ENCODE results near the gene LRRC47.

Gene LRRC47

DNA sequence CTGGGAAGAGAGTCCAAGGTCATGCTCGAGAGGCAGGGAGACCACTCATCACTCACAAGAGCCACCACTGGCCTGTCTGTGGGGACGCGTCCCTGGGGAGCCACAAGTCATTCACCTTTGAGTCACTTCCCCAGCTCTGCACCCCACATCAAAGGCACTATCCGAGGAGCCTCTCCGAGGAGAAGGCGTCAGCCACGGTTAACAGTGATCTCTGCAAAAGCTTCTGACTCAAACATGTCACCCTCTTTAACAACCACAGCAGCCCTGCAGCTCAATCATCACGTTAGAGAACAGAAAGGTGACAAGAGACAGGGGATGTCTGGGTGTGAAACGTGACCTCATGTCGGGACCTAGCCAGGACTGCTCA lies 9.0 kb downstream of the LRRC47 start:
- DNase-seq (ENCODE audit: low spot score) (no peak), FAIRE-seq (no peak)

DNA sequence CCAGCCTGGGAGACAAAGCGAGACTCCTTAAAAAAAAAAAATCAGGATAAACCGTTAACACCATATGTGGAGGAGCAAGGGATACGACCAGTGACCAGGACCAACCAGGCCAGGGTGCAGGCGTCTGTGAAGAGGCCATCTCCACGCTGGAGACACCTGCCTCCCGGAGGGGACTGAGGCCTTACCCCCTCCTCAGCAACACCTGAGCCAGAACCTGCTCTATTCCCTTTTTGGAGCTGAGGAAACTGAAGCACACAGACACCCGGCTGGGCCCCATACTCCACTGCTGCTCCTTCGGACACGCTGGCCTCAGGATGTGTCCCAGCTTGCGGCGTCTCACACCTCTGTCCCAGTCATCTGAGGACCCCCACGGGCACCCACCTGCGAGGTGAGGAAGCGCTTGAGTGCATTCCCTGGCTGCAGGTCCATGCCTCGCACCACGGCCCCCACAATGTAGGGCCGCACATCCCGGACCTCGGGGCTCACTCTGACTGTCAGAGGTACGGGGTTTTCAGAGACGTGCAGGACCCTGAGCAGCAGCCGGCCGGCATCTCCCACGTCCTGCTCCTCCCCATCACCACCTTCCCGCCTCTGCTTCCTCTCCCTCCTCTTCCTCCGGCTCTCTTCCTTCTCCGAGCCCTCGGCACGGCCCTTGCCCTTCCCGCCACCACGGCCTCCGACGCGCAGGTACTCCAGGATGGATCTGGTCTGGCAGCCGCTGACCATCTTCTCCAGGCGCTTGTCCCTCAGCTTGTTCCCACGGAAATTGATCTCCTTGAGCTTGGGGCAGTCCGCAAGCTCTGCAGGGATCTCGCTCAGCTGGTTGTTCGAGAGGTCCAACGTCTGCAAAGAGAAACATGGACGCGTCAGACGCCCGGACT lies 9.6 kb downstream of the LRRC47 start:
- DNase-seq (ENCODE audit: low spot score) (no peak), FAIRE-seq (no peak)

DNA sequence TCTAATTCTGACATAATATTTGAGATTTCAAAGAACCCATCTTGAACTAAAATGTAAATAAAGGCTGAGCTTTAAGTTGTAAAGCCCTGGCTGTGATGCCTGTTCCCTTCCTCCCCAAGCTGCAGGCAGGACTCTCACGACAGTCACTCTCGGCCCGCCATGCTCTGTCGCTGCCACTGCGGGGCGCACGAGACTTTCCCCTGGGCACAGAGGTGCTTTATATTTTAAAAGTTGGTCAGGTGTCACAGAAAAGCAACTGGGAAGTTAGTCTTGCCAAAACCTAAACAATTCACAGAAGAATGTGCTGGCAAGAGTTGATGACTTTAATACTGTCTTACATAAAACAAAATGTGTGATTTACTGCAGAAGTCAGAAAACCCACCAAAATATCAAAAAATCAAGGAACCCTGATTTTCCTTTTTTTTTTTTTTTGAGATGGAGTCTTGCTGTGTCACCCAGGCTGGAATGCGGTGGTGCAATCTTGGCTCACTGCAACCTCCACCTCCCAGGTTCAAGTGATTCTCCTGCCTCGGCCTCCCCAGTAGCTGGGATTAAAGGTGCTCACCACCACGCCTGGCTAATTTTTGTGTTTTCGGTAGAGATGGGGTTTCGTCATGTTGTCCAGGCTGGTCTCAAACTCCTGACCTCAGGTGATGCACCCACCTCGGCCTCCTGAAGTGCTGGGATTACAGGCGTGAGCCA lies 10.7 kb downstream of the LRRC47 start:
- DNase-seq (ENCODE audit: low spot score): no peak
- no peak for FAIRE-seq

DNA sequence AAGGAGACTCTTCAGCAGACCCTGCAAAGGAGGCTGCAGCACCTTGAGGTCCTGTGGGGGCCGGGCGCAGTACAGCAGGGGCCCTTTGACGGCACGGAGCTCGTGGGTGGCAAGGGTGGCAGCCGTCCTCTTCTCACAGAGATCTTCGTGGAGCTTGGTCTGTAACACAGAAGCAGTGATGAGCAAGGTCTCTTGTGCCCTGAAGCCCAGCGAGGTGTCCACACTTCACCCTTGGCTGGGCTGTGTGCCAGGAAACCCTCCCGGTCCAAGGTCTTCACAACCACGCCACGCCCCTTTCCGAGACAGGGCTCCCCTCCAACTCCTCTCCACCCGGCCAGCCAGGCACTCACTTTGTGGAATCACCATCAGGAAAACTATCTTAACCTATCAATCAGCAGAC lies 11.3 kb downstream of the LRRC47 start:
- DNase-seq (ENCODE audit: low spot score) (no peak), FAIRE-seq (no peak)

DNA sequence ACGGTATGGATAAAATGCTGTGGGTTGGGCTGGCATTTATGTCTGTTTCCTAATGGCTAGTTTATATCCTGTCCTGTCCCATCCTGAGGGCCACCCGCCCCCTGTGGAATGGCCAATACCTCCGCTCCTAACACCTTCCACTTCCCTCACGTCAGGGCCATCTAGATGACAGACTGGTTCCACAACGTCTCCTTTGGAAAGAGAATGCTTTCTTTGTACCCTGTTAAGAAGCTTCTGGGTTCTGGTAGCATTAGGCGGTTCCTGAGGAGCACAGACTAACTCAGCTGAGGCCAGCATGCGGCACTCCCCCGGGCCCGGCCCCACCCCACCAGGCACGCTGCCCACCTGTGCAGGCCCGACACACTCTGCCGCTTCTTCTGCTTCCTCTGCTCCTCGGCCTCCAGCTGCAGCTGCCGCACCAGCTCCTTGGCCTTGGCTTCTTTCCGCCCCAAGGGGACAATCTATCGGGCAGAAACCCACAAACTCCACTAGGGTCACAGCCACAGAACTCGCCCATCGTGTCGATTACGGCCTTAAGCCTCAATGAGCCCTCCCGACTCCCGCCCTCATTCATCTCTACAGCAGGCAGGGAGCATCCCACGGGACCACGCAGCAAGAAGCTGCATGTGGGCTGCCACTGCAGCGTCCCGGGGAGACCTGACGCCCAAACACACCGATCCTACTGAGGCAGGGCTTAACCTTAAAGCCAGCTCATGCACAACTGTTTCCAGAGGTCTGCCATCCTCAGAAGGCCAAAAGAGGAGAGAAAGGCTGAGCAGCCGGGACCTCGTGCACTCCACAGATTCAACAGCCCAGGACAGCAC lies 12.4 kb downstream of the LRRC47 start:
- FAIRE-seq (no peak), DNase-seq (ENCODE audit: low spot score) (no peak)

DNA sequence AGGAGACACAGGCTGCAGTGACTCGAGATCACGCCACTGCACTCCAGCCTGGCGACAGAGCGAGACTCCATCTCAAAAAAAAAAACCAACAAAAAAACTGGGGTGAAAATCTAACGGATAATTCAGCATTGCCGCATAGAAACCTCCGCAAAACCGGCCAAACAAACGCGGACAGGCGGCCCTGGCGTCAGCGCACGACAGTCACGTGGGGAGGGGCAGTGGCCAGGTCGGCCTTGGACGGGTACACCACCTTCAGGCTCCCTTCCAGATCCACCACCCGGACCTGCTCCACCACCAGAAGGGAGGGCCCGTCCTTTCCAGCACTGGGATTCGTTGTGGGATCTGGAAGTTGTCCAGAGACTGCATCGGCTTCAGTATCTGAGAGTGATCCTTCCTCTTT lies 15.4 kb downstream of the LRRC47 start:
- no peak for DNase-seq (ENCODE audit: low spot score)
- FAIRE-seq: no peak

DNA sequence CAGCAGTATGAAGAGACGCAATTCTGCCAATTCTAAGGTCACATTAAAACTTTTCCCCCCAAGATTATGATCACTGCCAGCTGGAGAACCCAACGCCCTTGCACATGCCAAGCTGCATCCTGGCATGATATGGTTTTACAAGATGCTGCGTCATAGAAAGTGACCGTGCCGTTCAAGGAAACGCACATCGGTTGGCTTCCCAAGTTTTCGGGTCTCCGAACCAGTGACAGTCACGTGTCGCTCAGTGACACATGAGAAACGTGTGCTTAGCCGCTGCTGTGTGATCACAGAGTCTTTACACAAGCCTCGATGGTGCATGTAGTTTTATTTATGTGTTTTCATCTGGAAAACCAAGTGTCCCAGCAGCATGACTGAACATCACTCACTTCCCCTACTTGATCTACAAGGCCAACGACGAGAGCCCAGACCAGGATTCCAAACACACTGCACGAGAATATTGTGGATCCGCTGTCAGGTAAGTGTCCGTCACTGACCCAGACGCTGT lies 16.3 kb downstream of the LRRC47 start:
- FAIRE-seq: no peak
- DNase-seq (ENCODE audit: low spot score): no peak

DNA sequence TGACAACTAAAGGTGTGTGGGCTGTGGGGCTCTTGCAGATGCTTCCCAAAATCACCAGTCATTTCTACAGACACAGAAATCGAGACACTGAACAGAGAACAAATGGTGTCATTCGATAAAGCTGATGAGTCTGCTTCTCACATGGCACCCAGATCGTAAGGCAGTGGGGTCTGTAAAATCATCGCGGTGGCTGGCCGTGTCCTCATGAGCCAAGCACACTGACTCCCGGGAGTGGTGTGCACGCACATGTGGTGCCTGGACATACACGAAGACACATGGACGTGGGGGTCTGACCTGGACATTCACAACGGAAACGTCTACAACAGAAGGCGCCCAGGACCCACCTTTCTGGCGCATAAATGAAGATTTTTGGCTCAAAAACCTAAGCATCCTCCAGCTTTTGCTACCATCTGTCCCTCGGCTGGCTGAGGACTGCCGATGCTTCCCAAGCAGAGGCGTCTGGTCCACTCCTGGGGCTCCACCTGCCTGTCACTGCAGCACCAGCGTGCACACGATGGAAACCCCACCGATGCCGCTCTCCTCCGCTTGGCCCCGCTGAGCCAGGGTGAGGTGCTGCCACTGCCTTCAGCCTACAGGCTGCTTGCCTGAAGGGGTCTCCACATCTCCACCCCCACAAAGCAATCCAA lies 16.9 kb downstream of the LRRC47 start:
- FAIRE-seq (no peak), DNase-seq (ENCODE audit: low spot score) (no peak)

DNA sequence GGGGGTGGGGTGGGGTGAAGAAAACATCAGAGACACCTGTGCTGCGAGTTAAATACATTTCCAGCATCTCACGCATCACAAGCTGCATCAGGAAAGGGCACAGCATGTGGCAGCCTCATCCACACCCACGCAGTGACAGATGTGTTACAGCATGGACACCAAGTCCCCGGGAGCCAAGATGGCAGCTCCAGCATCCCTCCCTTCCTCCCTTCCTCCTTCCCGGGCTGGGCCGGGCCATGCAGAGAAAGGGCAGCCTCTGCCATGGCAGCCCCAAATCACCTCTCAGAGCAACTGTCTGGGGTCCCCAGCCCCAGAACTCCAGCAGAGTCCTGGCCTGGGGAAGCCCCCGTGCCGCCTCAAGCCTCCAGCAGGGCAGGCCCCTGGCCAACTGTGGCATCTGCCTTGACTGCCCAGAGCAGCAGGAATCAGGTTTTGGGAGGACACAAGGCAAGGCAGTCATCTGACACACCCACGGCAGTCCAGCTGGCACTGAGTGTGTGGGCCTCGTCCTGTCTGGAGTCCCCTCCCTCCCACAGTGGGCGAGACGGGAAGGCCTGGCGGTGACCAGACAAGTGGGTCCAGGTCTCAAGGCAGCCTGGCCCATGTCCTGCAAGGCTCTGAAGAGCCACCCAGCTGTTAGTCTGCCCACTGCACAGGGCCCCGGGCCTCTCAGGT lies 17.6 kb downstream of the LRRC47 start:
- FAIRE-seq (no peak), DNase-seq (ENCODE audit: low spot score) (no peak)

DNA sequence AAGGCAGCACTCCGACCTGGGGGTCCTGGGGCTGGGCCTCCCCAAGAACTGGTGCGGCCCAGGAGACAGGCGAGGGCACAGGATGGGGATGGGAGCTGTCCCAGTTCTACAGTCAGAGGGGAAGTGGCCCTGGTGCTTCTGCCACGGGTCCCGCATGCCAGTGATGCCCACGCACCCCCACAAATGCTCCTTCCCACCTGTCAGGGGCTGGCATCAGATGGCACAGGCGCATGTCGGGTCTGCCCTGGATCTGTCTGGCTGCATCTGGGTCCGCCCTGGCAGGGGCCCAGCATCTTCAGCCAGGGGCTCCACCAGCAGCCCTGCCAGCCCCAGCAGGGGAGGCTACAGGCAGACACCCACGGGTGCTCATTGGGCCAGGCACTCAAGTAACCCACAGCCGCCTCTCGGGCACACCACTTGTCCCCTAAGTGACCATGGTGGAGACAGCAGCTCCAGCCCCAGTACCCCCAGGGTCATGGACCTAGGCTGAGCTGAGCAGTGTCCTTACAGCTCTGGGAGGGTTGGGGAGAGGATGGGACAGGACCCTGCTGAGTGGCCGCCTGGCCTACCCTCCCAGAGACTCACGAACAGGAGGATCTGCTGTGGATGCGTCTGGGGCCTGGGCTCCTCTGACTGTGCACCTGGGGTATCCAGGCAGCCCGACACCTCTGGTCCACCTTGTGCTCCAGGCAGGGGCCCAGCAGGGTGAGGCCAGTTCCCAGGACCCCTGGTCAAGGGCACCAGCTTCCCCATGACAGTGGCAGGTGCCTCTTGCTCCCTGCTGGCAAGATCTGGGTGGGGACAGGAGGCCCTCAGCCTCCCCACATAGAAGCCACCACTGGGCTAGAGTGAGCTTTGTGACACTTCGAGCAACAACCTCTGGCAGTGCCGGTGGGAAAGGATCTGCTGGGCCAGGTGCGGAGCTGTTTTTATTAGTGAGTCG lies 18.4 kb downstream of the LRRC47 start:
- no peak for FAIRE-seq

DNA sequence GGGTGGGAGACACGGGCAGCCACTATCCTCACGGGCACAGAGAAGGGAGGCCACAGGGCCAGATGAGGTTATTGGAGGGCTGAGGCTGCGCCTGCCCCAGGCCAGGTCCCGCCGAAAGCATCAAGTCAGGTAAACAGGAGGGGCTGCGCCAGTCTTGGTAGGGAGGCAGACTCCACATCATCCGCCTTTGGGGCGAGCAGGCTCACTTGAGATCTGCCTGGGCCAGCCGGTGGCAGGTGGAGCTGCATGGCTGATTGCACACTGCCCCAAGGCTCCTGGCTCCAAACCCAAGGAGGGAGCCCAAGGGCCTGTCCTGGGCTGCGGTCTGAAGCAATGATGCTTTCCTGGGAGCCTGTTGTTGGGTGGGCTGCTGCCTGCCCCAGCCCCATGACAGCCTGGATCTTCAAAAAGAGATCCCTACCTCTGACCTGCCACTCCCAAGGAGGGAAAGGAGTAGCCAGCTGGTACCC lies 19.2 kb downstream of the LRRC47 start:
- DNase-seq (ENCODE audit: low spot score): no peak
- FAIRE-seq: no peak

More for the DNA sequence above, 18.4 kb downstream of the LRRC47 start:
- no peak for DNase-seq (ENCODE audit: low spot score)

DNA sequence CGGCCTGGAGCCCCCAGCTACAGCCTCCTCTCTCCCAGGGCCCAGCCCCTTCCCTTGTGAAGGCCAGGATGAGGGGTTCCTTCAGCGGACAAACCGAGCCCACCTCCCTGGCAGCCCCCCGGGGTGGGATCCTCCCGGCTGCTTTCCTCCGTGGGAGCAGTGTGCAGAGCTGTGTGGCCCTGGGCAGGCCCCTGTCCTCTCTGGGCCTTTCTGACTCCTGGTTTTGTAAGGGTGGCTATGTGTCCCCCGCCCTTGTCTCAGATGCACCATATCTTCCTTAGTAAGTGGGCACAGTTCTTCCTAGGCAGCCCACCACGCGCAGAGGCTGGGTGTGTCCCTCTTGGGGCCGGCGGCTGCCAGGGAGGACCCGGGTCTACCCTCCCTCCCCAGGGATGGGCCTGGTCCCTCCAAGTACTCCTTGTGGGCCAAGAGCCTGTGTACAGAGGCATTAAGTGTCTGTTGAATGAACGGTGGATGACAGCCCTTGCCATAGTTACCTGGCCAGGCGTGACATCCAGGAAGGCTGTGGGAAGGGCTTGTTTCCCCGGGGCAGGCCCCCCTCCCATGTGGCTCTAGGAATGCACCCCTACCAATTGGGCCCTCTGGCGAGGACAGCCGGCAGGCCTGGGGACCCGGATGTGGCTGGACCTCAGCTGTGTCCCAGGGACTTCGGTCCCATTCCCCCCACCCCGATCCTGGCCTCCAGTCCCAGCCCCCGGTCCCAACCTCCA lies 19.9 kb downstream of the LRRC47 start:
- FAIRE-seq: no peak
- no peak for DNase-seq (ENCODE audit: low spot score)

DNA sequence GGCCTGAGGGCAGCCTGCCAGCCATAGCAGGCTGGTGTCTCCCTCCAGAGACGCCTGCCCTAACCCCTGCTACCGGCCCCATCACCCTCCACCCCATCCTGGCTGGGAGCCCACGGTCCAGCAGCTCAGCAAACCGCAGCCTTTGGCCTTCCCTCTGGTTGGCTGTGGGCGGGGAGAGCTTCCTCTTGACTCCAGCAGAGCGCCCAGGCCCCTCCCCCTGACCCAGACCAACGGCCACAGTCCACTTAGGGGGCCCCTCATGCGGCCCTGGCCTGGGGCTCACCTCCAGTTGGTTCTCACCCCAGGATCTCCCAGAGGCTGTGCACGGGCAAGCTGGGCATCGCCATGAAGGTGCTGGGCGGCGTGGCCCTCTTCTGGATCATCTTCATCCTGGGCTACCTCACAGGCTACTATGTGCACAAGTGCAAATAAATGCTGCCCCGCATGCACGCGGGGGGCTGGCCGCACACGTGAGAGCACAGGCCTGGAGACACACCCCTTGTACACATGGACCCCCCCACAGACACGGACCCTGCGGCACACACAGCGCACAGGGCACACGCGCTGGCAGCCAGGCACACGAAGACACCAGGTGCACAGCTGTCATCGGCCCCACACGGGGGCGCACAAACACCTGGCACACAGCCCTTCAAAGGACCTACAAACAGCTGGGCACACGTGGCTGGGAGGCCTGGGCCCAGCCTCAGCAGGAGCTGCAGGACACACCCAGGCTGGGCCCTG lies 20.6 kb downstream of the LRRC47 start:
- FAIRE-seq (peak; percentile 13), DNase-seq (ENCODE audit: low spot score) (peak; percentile 50)

DNA sequence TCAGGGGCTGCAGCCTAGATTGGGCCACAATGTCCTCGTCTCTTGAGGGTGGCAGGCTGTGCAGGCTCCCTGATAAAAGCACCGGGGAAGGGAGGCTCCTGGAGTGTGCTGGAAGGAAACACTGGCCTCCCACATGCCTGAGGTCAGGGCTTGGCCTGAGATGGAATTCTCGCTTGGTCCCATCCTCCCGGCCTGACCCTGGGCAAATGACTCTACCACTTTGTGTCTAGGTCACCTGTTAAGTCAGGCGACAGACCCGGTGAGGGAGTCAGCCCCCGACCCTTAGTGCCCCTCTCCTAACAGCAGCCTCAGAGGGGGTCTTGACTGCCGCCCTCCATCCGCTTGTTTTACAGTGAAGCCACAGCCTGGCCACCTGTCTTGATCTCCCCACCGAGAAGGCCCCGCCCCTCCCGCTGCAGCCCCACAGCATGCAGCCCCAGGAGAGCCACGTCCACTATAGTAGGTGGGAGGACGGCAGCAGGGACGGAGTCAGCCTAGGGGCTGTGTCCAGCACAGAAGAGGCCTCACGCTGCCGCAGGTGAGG lies 21.3 kb downstream of the LRRC47 start:
- FAIRE-seq (no peak), DNase-seq (ENCODE audit: low spot score) (no peak)

DNA sequence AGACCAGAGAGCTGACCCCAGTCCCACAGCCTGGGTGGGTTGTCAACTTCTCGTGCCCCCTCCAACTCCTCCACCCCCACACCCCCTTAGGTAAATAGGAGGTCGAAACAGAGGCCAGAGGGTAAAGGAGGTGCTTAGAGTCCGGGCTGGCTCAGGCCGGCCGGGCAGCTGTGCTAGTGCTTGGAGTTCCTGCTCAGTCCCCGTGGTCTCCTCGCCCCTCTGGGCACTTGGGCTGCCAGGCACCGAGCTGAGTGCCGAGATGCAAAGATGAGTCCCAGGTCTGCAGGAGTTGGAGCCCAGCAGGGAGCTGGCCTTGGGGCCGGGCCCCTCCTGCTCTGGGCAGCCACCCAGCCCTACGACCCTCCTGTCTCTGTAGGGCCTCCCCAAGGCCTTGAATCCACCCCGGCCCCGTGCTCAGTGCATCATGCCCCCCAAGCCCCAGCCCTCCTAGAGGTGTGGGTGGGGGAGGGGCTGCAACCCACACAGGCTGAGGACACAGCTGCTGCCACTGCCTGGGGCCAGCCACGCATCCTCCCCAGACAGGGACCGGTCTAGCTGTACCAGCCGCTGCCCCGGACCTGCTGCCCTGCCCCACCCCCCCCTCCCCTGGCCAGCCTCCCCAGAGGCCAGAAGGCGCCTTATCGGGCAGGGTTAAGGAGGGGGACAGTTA lies 21.9 kb downstream of the LRRC47 start:
- DNase-seq (ENCODE audit: low spot score) (no peak), FAIRE-seq (no peak)

DNA sequence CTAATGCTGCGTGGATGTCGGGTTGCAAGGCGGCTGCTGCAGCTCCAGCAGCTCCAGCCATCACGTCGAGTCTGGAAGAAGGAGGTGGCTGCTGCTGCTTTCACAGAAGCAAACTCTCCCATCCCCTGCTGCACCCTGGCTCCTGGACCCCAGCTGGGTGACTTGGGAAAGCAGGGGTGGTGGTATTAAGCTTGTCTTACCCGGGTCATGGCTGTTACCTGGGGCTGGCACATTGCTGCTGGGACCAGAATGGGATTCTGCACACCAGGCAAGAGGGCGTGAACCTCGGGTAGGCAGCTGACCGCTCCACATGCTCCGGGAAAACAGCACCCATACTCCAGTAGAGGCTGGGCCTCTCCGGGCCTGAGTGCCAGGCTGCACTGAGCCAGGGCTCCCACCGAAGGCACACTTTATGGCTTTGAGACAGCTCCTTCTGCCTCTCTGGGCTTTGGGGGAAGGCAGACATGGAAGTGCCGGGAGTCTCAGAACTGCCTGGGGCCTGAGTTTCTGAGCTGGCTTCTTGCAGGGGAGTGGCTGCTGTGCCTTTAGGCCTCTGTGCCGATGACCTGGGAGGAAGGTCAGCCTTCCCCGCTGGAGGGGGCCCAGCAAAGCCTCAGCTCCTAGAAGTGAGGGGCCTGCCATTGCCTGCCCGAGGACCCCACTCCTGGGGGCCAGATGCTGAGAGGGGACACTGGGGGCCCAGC lies 22.6 kb downstream of the LRRC47 start:
- DNase-seq (ENCODE audit: low spot score) (no peak), FAIRE-seq (no peak)
